AG04449 (cell line): ENCODE measurements around the gene IL17REL.

Source experiments
- CTCF ChIA-PET: fragments of 350-600 bp; formaldehyde crosslinking; extraction: SDS; loops from one replicate; lab custom pipeline; 2021; ENCODE audit warnings: antibody characterized with exemption; lab: Yijun Ruan, JAX
- POLR2A ChIA-PET: fragments of 400-600, 350-600 bp; formaldehyde crosslinking; extraction: SDS; loops from one replicate; lab custom pipeline; 2020; ENCODE audit warnings: antibody characterized with exemption, inconsistent platforms; lab: Yijun Ruan, JAX
- DNase-seq: peaks from one replicate; pipeline ENCODE4 v3.0.0-alpha.2; 2010; ENCODE audit warnings: low read depth, low spot score
- H3K4me3 ChIP-seq: 2 replicates; pipeline ENCODE4 v1.5.1; 2011; ENCODE audit warnings: low read depth, mild to moderate bottlenecking, control low read depth, low read length
- CTCF ChIP-seq: IDR thresholded peaks from one replicate; pipeline ENCODE4 v1.5.1; 2011; ENCODE audit warnings: mild to moderate bottlenecking, moderate library complexity, low read length, control low read depth, inconsistent platforms; ENCODE audit not compliant: insufficient read depth; ENCODE audit errors: missing control alignments

Gene IL17REL

GRCh38 chr22:50058906-50059880, 46.6 kb upstream of the IL17REL start:
- no peak overlapping the region for H3K4me3 ChIP-seq
- ChIA-PET CTCF (interaction anchor here (0.9 kb wide), 1 partner anchor 46 kb away, joined by 3 read pairs; no protein-coding TSS in a partner anchor), POLR2A (no interaction called here)
- no peak for DNase-seq
- no peak for TF ChIP-seq CTCF

- no peak for TF ChIP-seq CTCF
- no peak within 1 kb of the TSS for H3K4me3 ChIP-seq
- CTCF ChIA-PET = no interaction called here
- no peak for DNase-seq
- POLR2A ChIA-PET = no interaction called here
Observed at GRCh38 chr22:50058061-50058905, 45.7 kb upstream of the IL17REL start, which contains the start of gene TTLL8. Gene TTLL8 (minus strand): TSS chr22:50058298.

- DNase-seq = no peak
- ChIA-PET CTCF (no interaction called here), POLR2A (no interaction called here)
- no peak for TF ChIP-seq CTCF
- no peak overlapping the region for H3K4me3 ChIP-seq
Observed at GRCh38 chr22:50057278-50058060, 44.9 kb upstream of the IL17REL start.

- no peak for DNase-seq
- H3K4me3 ChIP-seq = no peak overlapping the region
- CTCF ChIA-PET = interaction anchor here (1.3 kb wide), 1 partner anchor 26 kb away, joined by 6 read pairs; no protein-coding TSS in a partner anchor
- no peak for TF ChIP-seq CTCF
- POLR2A ChIA-PET = no interaction called here
Observed at GRCh38 chr22:50056214-50056972, 43.8 kb upstream of the IL17REL start.

- TF ChIP-seq CTCF = no peak
- CTCF ChIA-PET = no interaction called here
- DNase-seq = no peak
- H3K4me3 ChIP-seq = no peak overlapping the region
- POLR2A ChIA-PET = no interaction called here
Observed at GRCh38 chr22:50053861-50054260, 41.3 kb upstream of the IL17REL start.
